OCI-LY1 (cell line): ENCODE measurements around the gene CASD1.

Experiments used
- EZH2 ChIP-seq: fragments of 200-600 bp; sonication (generic), shearing (Covaris generic); IDR thresholded peaks from 2 replicates; pipeline ENCODE4 v1.8.0; 2017; ENCODE audit warnings: borderline replicate concordance, mixed run types, mild to moderate bottlenecking, antibody characterized with exemption, low read length, moderate library complexity, mixed read lengths
- TF ChIP-seq, protein P1 (sequence below): fragments of 200-600 bp; sonication (generic), shearing (Covaris generic); IDR thresholded peaks from 2 replicates; pipeline ENCODE4 v1.5.1; 2017; ENCODE audit warnings: mild to moderate bottlenecking, antibody characterized with exemption, low read length, moderate library complexity, mixed read lengths

DNA sequence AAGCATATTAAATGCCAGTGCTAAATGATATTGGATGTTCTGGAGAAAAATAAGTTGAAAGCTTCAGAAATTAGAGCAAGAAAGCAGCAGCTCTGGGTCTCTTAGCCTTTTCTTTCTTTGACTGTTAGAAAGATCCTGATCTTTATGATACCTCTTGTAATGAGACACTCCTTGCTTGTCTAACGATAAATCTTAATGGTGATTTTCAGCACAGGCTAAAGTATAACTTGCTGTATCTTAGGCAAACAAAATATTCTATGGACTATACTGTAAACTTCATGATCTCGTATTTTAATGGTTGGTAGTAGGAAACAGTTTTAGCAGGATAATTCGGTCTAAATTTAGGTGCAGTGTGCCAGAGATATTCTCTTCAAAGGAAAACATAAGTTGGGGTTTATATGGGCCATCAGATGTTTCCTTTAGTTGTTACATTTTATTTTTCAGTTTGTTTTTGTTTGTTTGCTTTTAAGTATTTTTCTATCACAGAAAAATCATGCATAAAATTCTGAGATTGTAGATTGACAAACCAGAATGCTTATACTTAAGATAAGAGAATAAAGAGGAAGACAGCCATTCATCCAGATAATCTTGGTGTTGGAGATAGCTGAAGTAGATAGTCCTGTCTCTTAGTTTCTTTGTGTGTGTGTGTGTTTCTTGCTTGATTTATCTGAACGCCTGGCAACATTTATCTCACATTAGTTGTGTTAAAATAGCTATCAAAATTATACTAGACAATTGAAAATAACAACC lies 4.7 kb downstream of the CASD1 start:
- TF ChIP-seq, protein P1, sequence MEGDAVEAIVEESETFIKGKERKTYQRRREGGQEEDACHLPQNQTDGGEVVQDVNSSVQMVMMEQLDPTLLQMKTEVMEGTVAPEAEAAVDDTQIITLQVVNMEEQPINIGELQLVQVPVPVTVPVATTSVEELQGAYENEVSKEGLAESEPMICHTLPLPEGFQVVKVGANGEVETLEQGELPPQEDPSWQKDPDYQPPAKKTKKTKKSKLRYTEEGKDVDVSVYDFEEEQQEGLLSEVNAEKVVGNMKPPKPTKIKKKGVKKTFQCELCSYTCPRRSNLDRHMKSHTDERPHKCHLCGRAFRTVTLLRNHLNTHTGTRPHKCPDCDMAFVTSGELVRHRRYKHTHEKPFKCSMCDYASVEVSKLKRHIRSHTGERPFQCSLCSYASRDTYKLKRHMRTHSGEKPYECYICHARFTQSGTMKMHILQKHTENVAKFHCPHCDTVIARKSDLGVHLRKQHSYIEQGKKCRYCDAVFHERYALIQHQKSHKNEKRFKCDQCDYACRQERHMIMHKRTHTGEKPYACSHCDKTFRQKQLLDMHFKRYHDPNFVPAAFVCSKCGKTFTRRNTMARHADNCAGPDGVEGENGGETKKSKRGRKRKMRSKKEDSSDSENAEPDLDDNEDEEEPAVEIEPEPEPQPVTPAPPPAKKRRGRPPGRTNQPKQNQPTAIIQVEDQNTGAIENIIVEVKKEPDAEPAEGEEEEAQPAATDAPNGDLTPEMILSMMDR = no peak
- no peak for TF ChIP-seq EZH2
